AG10803 (cell line): ENCODE results near the gene CBX2.

Experiments
- DNase-seq: peaks from one replicate; pipeline ENCODE4 v3.0.0; 2010; ENCODE audit warnings: low read depth
- H3K4me3 ChIP-seq: 2 replicates; pipeline ENCODE4 v1.5.1; 2011; ENCODE audit warnings: mild to moderate bottlenecking, low read length, control low read depth
- CTCF ChIP-seq: conservative IDR thresholded peaks from 2 replicates; pipeline ENCODE4 v1.5.1; 2011; ENCODE audit warnings: mild to moderate bottlenecking, low read length, control low read depth, inconsistent platforms

CBX2 gene

GRCh38 chr17:79835953-79836509 lies 58.1 kb downstream of the CBX2 start:
- no peak for TF ChIP-seq CTCF
- DNase-seq, result no peak
- H3K4me3 ChIP-seq, result no peak overlapping the region

- H3K4me3 ChIP-seq, result peak overlapping the region; percentile 84
- DNase-seq, result peak; percentile 26
- TF ChIP-seq CTCF, result no peak
Measured at GRCh38 chr17:79836510-79836971, 58.6 kb downstream of the CBX2 start.

GRCh38 chr17:79836972-79837887 lies 59.3 kb downstream of the CBX2 start:
- peak overlapping the region; percentile 84 for H3K4me3 ChIP-seq
- TF ChIP-seq CTCF, result peak; percentile 11; the same call in 1 of the 2 replicates
- peak; percentile 65 for DNase-seq
